AG04450 (cell line): ENCODE results near the gene TMC3. TPM values are rescaled to one million over a fixed set of nuclear protein-coding genes. Genes with fewer than 3 reads are reported as not detected.

Experiments used
- CTCF ChIA-PET: fragments of 300-600, 350-600 bp; formaldehyde crosslinking; extraction: SDS; loops from one replicate; lab custom pipeline; 2022; ENCODE audit warnings: antibody characterized with exemption, inconsistent platforms; lab: Charles Lee
- POLR2A ChIA-PET: fragments of 350-600 bp; formaldehyde crosslinking; extraction: SDS; loops from one replicate; lab custom pipeline; 2021; ENCODE audit warnings: antibody characterized with exemption, inconsistent platforms; lab: Yijun Ruan, JAX
- DNase-seq: peaks from one replicate; pipeline ENCODE4 v3.0.0-alpha.2; 2011; ENCODE audit warnings: low read depth, low spot score
- H3K27ac ChIP-seq: one replicate; pipeline ENCODE4 v1.5.1; 2012; ENCODE audit warnings: low read depth, low read length, control low read depth
- H3K27me3 ChIP-seq: one replicate; pipeline ENCODE4 v1.6.0; 2012; ENCODE audit warnings: low read length; ENCODE audit not compliant: control insufficient read depth, insufficient read depth
- H3K4me3 ChIP-seq: 2 replicates; pipeline ENCODE4 v1.5.1; 2011; ENCODE audit warnings: mild to moderate bottlenecking, low read depth, low read length, control low read depth
- H3K9me3 ChIP-seq: 2 replicates; pipeline ENCODE4 v1.5.1; 2012; ENCODE audit warnings: low read length; ENCODE audit not compliant: control insufficient read depth, insufficient read depth
- polyA plus RNA-seq: library from polyadenylated mRNA; depleted of rRNA; stranded (reverse); fragments of >200 nt; gene quantifications from 2 replicates; pipeline ENCODE4 v1.2.3, GENCODE V29; 2011
- TF ChIP-seq, protein P1 (sequence below): IDR thresholded peaks from 2 replicates; pipeline ENCODE4 v1.5.1; 2011; ENCODE audit warnings: low read depth, low read length, control low read depth, inconsistent platforms

TMC3 gene
- polyA plus RNA-seq, 1 experiment: not detected

DNA sequence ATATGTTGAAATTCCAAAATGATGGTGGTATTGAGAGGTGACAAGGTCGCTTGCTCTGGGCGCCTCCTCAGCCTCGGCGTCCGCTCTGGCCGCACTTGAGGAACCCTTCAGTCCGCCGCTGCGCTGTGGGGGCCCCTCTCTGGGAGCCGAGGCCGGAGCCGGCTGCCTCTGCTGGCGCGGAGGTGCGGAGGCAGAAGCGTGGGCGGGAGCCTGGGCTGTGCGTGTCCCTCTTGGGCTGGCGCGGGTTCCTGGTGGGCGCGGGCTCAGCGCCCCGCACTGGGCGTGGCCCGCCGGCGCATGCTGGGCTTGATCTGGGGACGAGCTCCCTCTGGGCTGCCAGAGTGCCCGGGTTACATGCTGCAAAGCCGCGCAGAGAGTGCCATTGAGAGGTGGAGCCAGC lies 39.8 kb upstream of the TMC3 start:
- DNase-seq: no peak
- H3K4me3 ChIP-seq: no peak overlapping the region
- ChIA-PET POLR2A (no interaction called here), CTCF (no interaction called here)
- TF ChIP-seq, protein P1, sequence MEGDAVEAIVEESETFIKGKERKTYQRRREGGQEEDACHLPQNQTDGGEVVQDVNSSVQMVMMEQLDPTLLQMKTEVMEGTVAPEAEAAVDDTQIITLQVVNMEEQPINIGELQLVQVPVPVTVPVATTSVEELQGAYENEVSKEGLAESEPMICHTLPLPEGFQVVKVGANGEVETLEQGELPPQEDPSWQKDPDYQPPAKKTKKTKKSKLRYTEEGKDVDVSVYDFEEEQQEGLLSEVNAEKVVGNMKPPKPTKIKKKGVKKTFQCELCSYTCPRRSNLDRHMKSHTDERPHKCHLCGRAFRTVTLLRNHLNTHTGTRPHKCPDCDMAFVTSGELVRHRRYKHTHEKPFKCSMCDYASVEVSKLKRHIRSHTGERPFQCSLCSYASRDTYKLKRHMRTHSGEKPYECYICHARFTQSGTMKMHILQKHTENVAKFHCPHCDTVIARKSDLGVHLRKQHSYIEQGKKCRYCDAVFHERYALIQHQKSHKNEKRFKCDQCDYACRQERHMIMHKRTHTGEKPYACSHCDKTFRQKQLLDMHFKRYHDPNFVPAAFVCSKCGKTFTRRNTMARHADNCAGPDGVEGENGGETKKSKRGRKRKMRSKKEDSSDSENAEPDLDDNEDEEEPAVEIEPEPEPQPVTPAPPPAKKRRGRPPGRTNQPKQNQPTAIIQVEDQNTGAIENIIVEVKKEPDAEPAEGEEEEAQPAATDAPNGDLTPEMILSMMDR: no peak
- no peak overlapping the region for H3K27ac ChIP-seq
- H3K9me3 ChIP-seq: no peaks in the 10 kb centered on the region; the same call in 1 of the 2 replicates
- peaks cover 4% of the 10 kb centered on the region for H3K27me3 ChIP-seq

GRCh38 chr15:81411969-81412633 lies 38.1 kb upstream of the TMC3 start:
- no peak overlapping the region for H3K4me3 ChIP-seq
- H3K9me3 ChIP-seq: no peaks in the 10 kb centered on the region; the same call in 1 of the 2 replicates
- no peak overlapping the region for H3K27ac ChIP-seq
- ChIA-PET POLR2A (no interaction called here), CTCF (interaction anchor here (1.0 kb wide), 1 partner anchor 784 kb away, joined by 3 read pairs; no protein-coding TSS in a partner anchor)
- peaks cover 11% of the 10 kb centered on the region for H3K27me3 ChIP-seq
- no peak for DNase-seq
- TF ChIP-seq, protein P1: no peak

- Histone ChIP-seq H3K27me3 (peaks cover 16% of the 10 kb centered on the region), H3K4me3 (no peak overlapping the region), H3K27ac (no peak overlapping the region), H3K9me3 (no peaks in the 10 kb centered on the region; the same call in 1 of the 2 replicates)
- no peak for DNase-seq
- TF ChIP-seq, protein P1: 0 out of 2 replicates have a peak, but pooled peaks have one; percentile 0
- ChIA-PET CTCF (interaction anchor here (0.6 to 5.0 kb wide), 30 partner anchors 9 to 869 kb away, joined by 3 to 33 read pairs (median 6); partner anchors contain the start of genes EFL1 and SAXO2), POLR2A (no interaction called here)
Observed at GRCh38 chr15:81411051-81411450, 37.0 kb upstream of the TMC3 start.

- no peak overlapping the region for H3K4me3 ChIP-seq
- TF ChIP-seq, protein P1: peak; percentile 57
- H3K27me3 ChIP-seq: peaks cover 17% of the 10 kb centered on the region
- peak; percentile 37 for DNase-seq
- no peak overlapping the region for H3K27ac ChIP-seq
- no peaks in the 10 kb centered on the region; the same call in 1 of the 2 replicates for H3K9me3 ChIP-seq
- POLR2A ChIA-PET: no interaction called here
- CTCF ChIA-PET: interaction anchor here (0.7 to 5.0 kb wide), 35 partner anchors 9 to 870 kb away, joined by 3 to 33 read pairs (median 5); partner anchors contain the start of genes EFL1 and SAXO2
Observed at GRCh38 chr15:81410318-81410753, 36.3 kb upstream of the TMC3 start.

DNA sequence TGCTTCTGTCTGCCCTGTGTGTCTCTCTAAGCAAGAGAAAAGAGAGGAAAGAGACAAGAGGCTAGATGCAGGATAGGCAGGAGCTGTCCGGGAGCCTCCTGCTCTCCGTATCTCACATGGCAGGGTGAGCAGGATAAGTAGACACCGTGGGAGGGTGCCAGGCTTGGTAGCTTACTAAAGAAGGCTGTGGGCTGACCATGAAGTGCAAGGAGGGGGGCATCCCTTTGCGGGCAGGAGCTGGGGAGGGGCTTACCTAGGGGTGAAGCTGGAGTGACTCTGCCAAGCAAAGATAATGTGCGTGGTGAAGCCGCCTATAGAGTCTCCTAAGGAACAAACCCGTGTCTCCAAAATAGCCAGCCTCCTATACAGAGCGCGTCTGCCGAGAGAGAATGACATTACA lies 33.7 kb upstream of the TMC3 start:
- Histone ChIP-seq H3K27ac (no peak overlapping the region), H3K27me3 (peaks cover 17% of the 10 kb centered on the region), H3K9me3 (no peaks in the 10 kb centered on the region), H3K4me3 (no peak overlapping the region)
- ChIA-PET CTCF (interaction anchor here (1.4 to 5.0 kb wide), 2 partner anchors 133 to 141 kb away, joined by 10 to 33 read pairs; no protein-coding TSS in a partner anchor), POLR2A (no interaction called here)
- no peak for DNase-seq
- TF ChIP-seq, protein P1: no peak
